ENCODE results near the gene P3H2.

Gene P3H2

DNA sequence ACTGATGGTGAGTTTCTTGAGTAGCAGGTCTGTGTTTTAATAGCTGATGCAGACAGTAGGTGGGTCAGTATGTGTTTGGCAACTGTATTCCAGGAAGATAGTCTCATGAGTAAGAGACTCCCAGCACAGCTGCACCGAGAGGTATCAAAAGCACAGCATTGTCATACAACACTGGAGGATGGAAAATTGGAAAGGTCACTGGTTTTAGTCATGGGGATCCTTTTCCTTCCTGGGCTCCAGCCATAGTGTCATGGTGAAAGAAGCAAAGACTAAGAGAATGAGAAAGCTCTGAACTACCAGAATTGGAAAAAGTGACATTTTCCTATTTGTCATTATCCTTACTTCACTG is 61.5 kb downstream of the P3H2 start:
- Histone ChIP-seq H3K79me2 (ENCODE audit: insufficient read depth, low read depth) (no peaks in the 10 kb centered on the region), H3K4me3 (IDR thresholded peaks at IDR 0.05; ENCODE audit: insufficient read depth, low read depth, low read length) (no peak overlapping the region), H3K27me3 (ENCODE audit: insufficient read depth, low read depth) (no peaks in the 10 kb centered on the region), H4K20me1 (ENCODE audit: insufficient read depth) (no peaks in the 10 kb centered on the region), H3K9ac (no peak overlapping the region), H3K4me1 (ENCODE audit: low read depth, poor library complexity, severe bottlenecking) (no peaks in the 10 kb centered on the region), H2AFZ (ENCODE audit: low read depth) (no peak overlapping the region), H3K36me3 (ENCODE audit: insufficient read depth) (no peaks in the 10 kb centered on the region), H3K27ac (no peak overlapping the region), H3K4me2 (no peak overlapping the region)
- TF ChIP-seq, protein P1, sequence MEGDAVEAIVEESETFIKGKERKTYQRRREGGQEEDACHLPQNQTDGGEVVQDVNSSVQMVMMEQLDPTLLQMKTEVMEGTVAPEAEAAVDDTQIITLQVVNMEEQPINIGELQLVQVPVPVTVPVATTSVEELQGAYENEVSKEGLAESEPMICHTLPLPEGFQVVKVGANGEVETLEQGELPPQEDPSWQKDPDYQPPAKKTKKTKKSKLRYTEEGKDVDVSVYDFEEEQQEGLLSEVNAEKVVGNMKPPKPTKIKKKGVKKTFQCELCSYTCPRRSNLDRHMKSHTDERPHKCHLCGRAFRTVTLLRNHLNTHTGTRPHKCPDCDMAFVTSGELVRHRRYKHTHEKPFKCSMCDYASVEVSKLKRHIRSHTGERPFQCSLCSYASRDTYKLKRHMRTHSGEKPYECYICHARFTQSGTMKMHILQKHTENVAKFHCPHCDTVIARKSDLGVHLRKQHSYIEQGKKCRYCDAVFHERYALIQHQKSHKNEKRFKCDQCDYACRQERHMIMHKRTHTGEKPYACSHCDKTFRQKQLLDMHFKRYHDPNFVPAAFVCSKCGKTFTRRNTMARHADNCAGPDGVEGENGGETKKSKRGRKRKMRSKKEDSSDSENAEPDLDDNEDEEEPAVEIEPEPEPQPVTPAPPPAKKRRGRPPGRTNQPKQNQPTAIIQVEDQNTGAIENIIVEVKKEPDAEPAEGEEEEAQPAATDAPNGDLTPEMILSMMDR (conservative IDR thresholded peaks at IDR 0.05; ENCODE audit: low read depth, low read length): no peak

- H3K79me2 ChIP-seq (ENCODE audit: insufficient read depth, low read depth): no peaks in the 10 kb centered on the region
- no peak overlapping the region for H2AFZ ChIP-seq (ENCODE audit: low read depth)
- TF ChIP-seq, protein P1 (conservative IDR thresholded peaks at IDR 0.05; ENCODE audit: low read depth, low read length): no peak
- no peak overlapping the region for H3K4me2 ChIP-seq
- no peaks in the 10 kb centered on the region for H3K36me3 ChIP-seq (ENCODE audit: insufficient read depth)
- no peak overlapping the region for H3K9ac ChIP-seq
- no peak overlapping the region for H3K27ac ChIP-seq
- no peaks in the 10 kb centered on the region for H4K20me1 ChIP-seq (ENCODE audit: insufficient read depth)
- no peaks in the 10 kb centered on the region for H3K27me3 ChIP-seq (ENCODE audit: insufficient read depth, low read depth)
- no peaks in the 10 kb centered on the region for H3K4me1 ChIP-seq (ENCODE audit: low read depth, poor library complexity, severe bottlenecking)
- no peak overlapping the region for H3K4me3 ChIP-seq (IDR thresholded peaks at IDR 0.05; ENCODE audit: insufficient read depth, low read depth, low read length)
Observed at GRCh38 chr3:190058521-190059241, 62.0 kb downstream of the P3H2 start.

GRCh38 chr3:190056742-190057141 is 64.0 kb downstream of the P3H2 start:
- Histone ChIP-seq H3K4me1 (ENCODE audit: low read depth, poor library complexity, severe bottlenecking) (no peaks in the 10 kb centered on the region), H3K4me3 (IDR thresholded peaks at IDR 0.05; ENCODE audit: insufficient read depth, low read depth, low read length) (no peak overlapping the region), H2AFZ (ENCODE audit: low read depth) (no peak overlapping the region), H3K9ac (no peak overlapping the region), H3K27ac (no peak overlapping the region), H3K79me2 (ENCODE audit: insufficient read depth, low read depth) (no peaks in the 10 kb centered on the region), H3K27me3 (ENCODE audit: insufficient read depth, low read depth) (no peaks in the 10 kb centered on the region), H3K4me2 (no peak overlapping the region), H4K20me1 (ENCODE audit: insufficient read depth) (no peaks in the 10 kb centered on the region), H3K36me3 (ENCODE audit: insufficient read depth) (no peaks in the 10 kb centered on the region)
- TF ChIP-seq, protein P1 (conservative IDR thresholded peaks at IDR 0.05; ENCODE audit: low read depth, low read length): no peak

GRCh38 chr3:190055773-190056172 is 64.9 kb downstream of the P3H2 start:
- Histone ChIP-seq H3K4me3 (IDR thresholded peaks at IDR 0.05; ENCODE audit: insufficient read depth, low read depth, low read length) (no peak overlapping the region), H3K9ac (no peak overlapping the region), H3K27me3 (ENCODE audit: insufficient read depth, low read depth) (no peaks in the 10 kb centered on the region), H3K27ac (no peak overlapping the region), H3K36me3 (ENCODE audit: insufficient read depth) (no peaks in the 10 kb centered on the region), H3K4me2 (no peak overlapping the region), H3K79me2 (ENCODE audit: insufficient read depth, low read depth) (no peaks in the 10 kb centered on the region), H2AFZ (ENCODE audit: low read depth) (no peak overlapping the region), H3K4me1 (ENCODE audit: low read depth, poor library complexity, severe bottlenecking) (no peaks in the 10 kb centered on the region), H4K20me1 (ENCODE audit: insufficient read depth) (no peaks in the 10 kb centered on the region)
- TF ChIP-seq, protein P1 (conservative IDR thresholded peaks at IDR 0.05; ENCODE audit: low read depth, low read length): no peak

Data from KMS-11 (cell line).